ENCODE results near the gene KRTAP5-8. TPM values are rescaled to one million over a fixed set of nuclear protein-coding genes. Genes with fewer than 3 reads are reported as not detected.
A peak's percentile ranks its signal among the peaks of the same experiment; 100 is the strongest.
"Not testable (repeated sequence)": the region's sequence is repeated elsewhere in the genome, so short reads cannot be mapped to it uniquely, and the experiment has no call there.

The KRTAP5-8 gene
- total RNA-seq, 3 donors from 2014 or later: 0.32 TPM; not detected in 2

DNA sequence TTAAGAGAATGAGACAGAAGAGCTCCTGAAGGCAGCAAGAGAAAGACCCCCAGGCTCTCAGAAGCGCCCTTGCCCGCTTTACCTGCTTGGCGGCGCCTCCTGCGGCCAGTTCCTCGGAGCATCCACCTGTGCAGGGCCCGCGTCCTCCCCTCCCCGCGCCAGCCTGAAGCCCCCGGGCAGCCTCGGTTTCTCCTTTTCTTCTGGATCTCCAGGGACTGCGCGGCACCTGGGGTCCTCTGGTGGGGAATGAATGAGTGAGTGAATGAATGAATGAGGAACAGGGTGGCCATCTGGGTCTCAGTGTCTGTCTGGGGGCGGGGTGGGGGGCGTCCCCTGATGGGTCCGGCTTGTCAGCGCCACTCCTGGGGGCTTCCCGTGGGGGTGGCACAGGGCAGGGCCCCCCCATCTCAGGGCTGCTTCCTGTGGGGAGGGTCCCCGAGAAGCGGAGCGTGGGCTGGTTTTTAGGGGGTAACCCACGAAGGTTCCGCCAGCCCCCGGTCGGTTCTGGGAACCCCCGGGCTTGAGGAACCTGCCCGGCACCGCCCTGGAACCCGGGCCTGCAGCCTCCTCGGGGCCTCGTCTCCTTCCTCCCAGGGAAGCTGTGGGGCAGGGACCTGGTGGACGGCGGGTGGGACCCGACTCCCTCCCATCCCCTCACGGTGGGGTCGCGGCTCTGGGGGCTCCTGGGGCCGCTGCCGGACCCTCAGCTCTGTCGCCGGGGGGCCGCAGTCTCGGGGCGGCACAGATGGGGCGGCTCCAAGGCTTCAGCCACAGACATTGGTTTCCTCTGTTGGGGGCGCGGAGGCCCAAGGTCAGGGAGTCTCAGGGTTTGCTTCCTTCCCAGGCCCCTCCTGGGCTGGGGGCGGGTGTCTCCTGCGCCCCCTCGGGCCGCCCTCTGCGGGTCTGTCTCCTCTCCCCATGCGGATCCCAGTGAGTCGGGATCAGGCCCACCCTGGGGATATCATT, 19.0 kb upstream of the KRTAP5-8 start:
- intact Hi-C loops (cut with DNase I; ENCODE audit: low total_unique reads): no loop called here
- TF ChIP-seq POLR2AphosphoS5 (IDR thresholded peaks at IDR 0.05) (no peak), POLR2A (IDR thresholded peaks at IDR 0.05) (no peak)
- TF ChIP-seq, protein P1, sequence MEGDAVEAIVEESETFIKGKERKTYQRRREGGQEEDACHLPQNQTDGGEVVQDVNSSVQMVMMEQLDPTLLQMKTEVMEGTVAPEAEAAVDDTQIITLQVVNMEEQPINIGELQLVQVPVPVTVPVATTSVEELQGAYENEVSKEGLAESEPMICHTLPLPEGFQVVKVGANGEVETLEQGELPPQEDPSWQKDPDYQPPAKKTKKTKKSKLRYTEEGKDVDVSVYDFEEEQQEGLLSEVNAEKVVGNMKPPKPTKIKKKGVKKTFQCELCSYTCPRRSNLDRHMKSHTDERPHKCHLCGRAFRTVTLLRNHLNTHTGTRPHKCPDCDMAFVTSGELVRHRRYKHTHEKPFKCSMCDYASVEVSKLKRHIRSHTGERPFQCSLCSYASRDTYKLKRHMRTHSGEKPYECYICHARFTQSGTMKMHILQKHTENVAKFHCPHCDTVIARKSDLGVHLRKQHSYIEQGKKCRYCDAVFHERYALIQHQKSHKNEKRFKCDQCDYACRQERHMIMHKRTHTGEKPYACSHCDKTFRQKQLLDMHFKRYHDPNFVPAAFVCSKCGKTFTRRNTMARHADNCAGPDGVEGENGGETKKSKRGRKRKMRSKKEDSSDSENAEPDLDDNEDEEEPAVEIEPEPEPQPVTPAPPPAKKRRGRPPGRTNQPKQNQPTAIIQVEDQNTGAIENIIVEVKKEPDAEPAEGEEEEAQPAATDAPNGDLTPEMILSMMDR (IDR thresholded peaks at IDR 0.05): no peak
- Histone ChIP-seq H3K4me1 (no peaks in the 10 kb centered on the region), H3K36me3 (no peaks in the 10 kb centered on the region), H3K27me3 (no peaks in the 10 kb centered on the region), H3K27ac (no peak overlapping the region), H3K9me3 (no peaks in the 10 kb centered on the region), H3K4me3 (no peak overlapping the region)
- DNase-seq (ENCODE audit: low spot score in 2 of 2): no peak

DNA sequence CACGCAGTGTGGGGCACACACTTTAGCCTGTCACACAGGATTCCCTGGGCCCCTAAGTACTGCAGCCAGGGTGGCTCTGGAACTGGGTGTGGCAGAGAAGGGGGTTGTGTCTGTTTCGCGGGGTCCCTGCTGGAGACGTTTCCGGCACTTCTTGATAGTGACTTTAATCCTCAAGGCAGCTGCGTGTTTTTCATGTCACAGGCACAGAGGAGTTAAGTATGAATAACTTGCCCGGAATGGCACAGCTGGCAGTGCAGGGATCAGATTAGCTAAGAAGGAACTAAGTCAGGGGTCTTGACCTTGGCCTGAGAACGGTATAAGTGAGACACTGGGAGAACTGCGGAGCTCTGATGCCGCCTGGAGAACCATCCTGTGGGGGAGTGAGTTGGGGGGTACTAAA, 18.3 kb upstream of the KRTAP5-8 start:
- H3K4me1 ChIP-seq: no peaks in the 10 kb centered on the region
- no peak overlapping the region for H3K4me3 ChIP-seq
- TF ChIP-seq POLR2AphosphoS5 (IDR thresholded peaks at IDR 0.05): no peak
- TF ChIP-seq POLR2A (IDR thresholded peaks at IDR 0.05): no peak
- TF ChIP-seq, protein P1 (IDR thresholded peaks at IDR 0.05): no peak
- no peaks in the 10 kb centered on the region for H3K9me3 ChIP-seq
- DNase-seq (ENCODE audit: low spot score in 2 of 2): no peak
- intact Hi-C loops (cut with DNase I; ENCODE audit: low total_unique reads): no loop called here
- H3K27ac ChIP-seq: no peak overlapping the region
- no peaks in the 10 kb centered on the region for H3K27me3 ChIP-seq
- H3K36me3 ChIP-seq: no peaks in the 10 kb centered on the region

DNA sequence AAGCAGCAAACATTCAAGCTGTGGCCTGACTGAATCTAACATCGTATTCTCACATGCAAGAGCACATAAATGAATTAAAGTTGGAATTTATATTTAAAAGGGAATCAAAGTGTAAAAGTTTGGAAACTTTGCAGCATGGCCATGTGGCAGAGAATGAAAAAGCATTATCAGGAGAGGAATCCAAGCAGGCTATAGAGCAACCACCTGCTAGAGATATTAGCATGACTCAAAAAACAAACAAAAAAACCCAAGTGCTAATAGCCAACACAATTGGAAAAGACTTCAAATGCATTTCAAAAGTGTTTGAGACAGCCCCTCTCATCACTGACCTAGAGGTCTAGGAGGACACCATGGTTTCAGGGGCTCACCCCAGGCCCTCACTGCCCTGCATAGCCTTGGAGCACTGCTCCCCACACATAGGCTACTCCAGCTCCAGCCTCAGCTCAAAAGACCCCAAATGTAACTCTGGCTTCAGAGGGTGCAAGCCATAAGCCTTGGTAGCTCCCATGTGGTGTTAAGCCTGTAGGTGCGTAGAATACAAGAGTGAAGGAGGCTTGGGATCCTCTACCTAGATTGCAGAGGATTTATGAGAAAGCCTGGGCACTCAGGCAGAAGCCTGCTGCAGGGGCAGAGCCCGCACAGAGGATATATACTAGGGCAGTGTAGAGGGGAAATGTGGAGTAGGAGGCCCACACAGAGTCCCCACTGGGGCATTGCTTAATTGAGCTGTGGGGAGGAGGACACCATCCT, 12.5 kb upstream of the KRTAP5-8 start:
- peaks cover 7 to 13% of the 10 kb centered on the region in 2 donors for H3K9me3 ChIP-seq
- TF ChIP-seq, protein P1 (IDR thresholded peaks at IDR 0.05): no peak
- TF ChIP-seq POLR2AphosphoS5 (IDR thresholded peaks at IDR 0.05): no peak
- no peak for TF ChIP-seq POLR2A (IDR thresholded peaks at IDR 0.05)
- peak in 1 of 2 donors; percentile 22 for DNase-seq (ENCODE audit: low spot score in 2 of 2)
- no peak overlapping the region for H3K4me3 ChIP-seq
- intact Hi-C loops (cut with DNase I; ENCODE audit: low total_unique reads): no loop called here
- no peaks in the 10 kb centered on the region for H3K36me3 ChIP-seq
- no peak overlapping the region for H3K27ac ChIP-seq
- H3K4me1 ChIP-seq: no peaks in the 10 kb centered on the region
- H3K27me3 ChIP-seq: no peaks in the 10 kb centered on the region

DNA sequence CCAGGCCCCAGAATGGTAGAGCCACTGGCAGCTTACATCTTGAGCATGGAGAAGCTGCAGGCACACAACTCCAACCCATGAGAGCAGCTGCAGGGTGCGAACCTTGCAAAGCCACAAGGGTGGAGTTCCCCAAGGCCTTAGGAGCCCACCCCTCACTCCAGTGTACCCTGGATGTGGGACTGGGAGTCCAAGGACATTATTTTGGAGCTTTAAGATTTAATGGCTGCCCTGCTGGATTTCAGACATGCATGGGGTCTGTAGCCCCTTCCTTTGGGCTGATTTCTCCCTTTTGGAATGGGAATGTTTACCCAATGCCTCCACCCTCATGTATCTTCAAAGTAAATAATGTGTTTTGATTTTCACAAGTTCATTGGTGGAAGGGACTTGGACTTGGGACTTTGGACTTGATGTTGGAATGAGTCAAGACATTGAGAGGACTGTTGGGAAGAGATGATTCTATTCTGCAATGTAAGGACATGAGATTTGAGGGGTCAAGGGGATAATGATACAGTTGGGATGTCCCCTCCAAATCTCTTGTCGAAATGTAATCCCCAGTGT, 11.8 kb upstream of the KRTAP5-8 start:
- intact Hi-C loops (cut with DNase I; ENCODE audit: low total_unique reads): no loop called here
- H3K9me3 ChIP-seq: peaks cover 7 to 13% of the 10 kb centered on the region in 2 donors
- H3K4me1 ChIP-seq: no peaks in the 10 kb centered on the region
- TF ChIP-seq, protein P1 (IDR thresholded peaks at IDR 0.05): no peak
- no peak for TF ChIP-seq POLR2A (IDR thresholded peaks at IDR 0.05)
- TF ChIP-seq POLR2AphosphoS5 (IDR thresholded peaks at IDR 0.05): no peak
- no peak overlapping the region for H3K4me3 ChIP-seq
- H3K27ac ChIP-seq: no peak overlapping the region
- peak in 1 of 2 donors; percentile 10 for DNase-seq (ENCODE audit: low spot score in 2 of 2)
- no peaks in the 10 kb centered on the region for H3K36me3 ChIP-seq
- H3K27me3 ChIP-seq: no peaks in the 10 kb centered on the region

DNA sequence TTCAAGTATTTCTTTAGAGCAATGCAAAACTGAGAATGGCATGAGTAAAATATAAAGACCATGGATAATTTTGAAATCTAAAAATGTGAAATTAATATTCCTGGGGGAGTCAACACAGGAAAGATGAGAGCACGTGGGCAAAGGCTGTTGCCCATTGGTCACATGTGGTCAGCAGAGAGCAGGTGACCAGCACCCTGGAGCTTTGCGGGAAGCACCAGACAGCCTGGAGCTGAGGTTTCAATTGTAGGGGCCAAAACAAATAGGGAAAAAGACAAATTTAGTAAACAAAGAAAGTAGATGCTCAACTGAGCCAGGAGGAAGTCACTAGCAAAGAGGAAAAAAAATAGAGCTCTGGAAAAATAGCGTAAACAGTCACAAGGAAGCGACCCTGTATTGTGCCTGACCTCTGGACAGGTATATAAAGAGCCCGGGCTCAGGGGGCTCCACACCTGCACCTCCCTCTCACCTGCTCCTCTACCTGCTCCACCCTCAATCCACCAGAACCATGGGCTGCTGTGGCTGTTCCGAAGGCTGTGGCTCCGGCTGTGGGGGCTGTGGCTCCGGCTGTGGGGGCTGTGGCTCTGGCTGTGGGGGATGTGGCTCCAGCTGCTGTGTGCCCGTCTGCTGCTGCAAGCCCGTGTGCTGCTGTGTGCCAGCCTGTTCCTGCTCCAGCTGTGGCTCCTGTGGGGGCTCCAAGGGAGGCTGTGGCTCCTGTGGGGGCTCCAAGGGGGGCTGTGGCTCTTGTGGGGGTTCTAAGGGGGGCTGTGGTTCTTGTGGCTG, 10.8 kb upstream of the KRTAP5-8 start, which contains the start of gene KRTAP5-7:
TSS of gene KRTAP5-7 (plus strand) at position 472 of the 780 bp plus-strand sequence. CDS start at position 506, 34 bp downstream.
- H3K4me1 ChIP-seq; H3K27ac ChIP-seq; H3K4me3 ChIP-seq; H3K27me3 ChIP-seq; H3K36me3 ChIP-seq; intact Hi-C loops (cut with DNase I; ENCODE audit: low total_unique reads): not testable (repeated sequence)
- H3K9me3 ChIP-seq: peaks cover 7 to 13% of the 10 kb centered on the region in 2 donors
- DNase-seq (ENCODE audit: low spot score in 2 of 2): peak in 1 of 2 donors; percentile 3
